Glutamatergic neuron (in vitro differentiated cells): ENCODE data around the gene MGAT4C. TPM values are rescaled to one million over a fixed set of nuclear protein-coding genes. Genes with fewer than 3 reads are reported as not detected.

Source experiments
- DNase-seq: peaks from one replicate; pipeline ENCODE4 v3.0.0; 2022
- H3K27ac Mint-ChIP-seq: one replicate; pipeline ENCODE4 v1.8.0; 2020; ENCODE audit warnings: mild to moderate bottlenecking, mixed read lengths, inconsistent platforms; ENCODE audit not compliant: unreplicated experiment
- H3K27me3 Mint-ChIP-seq: one replicate; pipeline ENCODE4 v1.8.0; 2020; ENCODE audit warnings: mild to moderate bottlenecking, moderate library complexity, mixed read lengths, inconsistent platforms; ENCODE audit not compliant: unreplicated experiment
- H3K36me3 Mint-ChIP-seq: one replicate; pipeline ENCODE4 v1.8.0; 2020; ENCODE audit warnings: mild to moderate bottlenecking, mixed read lengths, inconsistent platforms; ENCODE audit not compliant: unreplicated experiment
- H3K4me1 Mint-ChIP-seq: one replicate; pipeline ENCODE4 v1.8.0; 2020; ENCODE audit warnings: mild to moderate bottlenecking, low read depth, mixed read lengths, inconsistent platforms; ENCODE audit not compliant: unreplicated experiment
- H3K4me3 Mint-ChIP-seq: one replicate; pipeline ENCODE4 v1.8.0; 2020; ENCODE audit warnings: mild to moderate bottlenecking, mixed read lengths, inconsistent platforms; ENCODE audit not compliant: unreplicated experiment
- H3K9me3 Mint-ChIP-seq: one replicate; pipeline ENCODE4 v1.8.0; 2020; ENCODE audit warnings: mild to moderate bottlenecking, moderate library complexity, mixed read lengths, inconsistent platforms; ENCODE audit not compliant: unreplicated experiment
- total RNA-seq: library from RNA; stranded (reverse); fragmentation: NEBNext Ultra II Directional; extraction: Animal tissue kit (Norgen Biotek cat#: 25700); gene quantifications from one replicate; pipeline ENCODE4 v1.2.1, GENCODE V29; 2021; ENCODE audit not compliant: unreplicated experiment
- TF ChIP-seq, protein P1 (sequence below): fragments of 200-600 bp; sonication (generic); IDR thresholded peaks from one replicate; pipeline ENCODE4 v1.5.0; 2021; ENCODE audit not compliant: partially characterized antibody, unreplicated experiment

The MGAT4C gene
- total RNA-seq, 1 donor from 2014 or later: 0.98 TPM

DNA sequence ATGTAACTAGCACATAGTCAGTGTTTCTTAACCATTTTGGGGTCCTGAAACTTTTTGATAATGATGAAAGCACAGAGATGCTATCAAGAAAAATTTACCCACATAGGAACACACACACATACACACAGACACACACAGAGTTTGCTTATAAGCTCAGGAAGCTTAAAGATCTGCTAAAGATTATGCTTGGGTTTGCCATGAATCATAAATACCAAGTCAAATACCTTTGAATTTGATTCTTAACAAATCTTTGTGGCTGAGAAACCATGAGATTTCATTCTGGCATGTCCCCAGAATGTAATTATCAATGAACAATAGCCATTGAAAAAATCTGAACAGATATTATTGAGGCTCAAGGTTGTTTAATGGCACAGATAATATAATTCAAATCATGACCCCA, 292.9 kb downstream of the MGAT4C start:
- Mint-ChIP-seq H3K27ac (no peak overlapping the region), H3K4me3 (no peak overlapping the region), H3K36me3 (no peaks in the 10 kb centered on the region), H3K27me3 (no peaks in the 10 kb centered on the region), H3K9me3 (no peaks in the 10 kb centered on the region), H3K4me1 (no peaks in the 10 kb centered on the region)
- TF ChIP-seq, protein P1, sequence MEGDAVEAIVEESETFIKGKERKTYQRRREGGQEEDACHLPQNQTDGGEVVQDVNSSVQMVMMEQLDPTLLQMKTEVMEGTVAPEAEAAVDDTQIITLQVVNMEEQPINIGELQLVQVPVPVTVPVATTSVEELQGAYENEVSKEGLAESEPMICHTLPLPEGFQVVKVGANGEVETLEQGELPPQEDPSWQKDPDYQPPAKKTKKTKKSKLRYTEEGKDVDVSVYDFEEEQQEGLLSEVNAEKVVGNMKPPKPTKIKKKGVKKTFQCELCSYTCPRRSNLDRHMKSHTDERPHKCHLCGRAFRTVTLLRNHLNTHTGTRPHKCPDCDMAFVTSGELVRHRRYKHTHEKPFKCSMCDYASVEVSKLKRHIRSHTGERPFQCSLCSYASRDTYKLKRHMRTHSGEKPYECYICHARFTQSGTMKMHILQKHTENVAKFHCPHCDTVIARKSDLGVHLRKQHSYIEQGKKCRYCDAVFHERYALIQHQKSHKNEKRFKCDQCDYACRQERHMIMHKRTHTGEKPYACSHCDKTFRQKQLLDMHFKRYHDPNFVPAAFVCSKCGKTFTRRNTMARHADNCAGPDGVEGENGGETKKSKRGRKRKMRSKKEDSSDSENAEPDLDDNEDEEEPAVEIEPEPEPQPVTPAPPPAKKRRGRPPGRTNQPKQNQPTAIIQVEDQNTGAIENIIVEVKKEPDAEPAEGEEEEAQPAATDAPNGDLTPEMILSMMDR: no peak
- no peak for DNase-seq

DNA sequence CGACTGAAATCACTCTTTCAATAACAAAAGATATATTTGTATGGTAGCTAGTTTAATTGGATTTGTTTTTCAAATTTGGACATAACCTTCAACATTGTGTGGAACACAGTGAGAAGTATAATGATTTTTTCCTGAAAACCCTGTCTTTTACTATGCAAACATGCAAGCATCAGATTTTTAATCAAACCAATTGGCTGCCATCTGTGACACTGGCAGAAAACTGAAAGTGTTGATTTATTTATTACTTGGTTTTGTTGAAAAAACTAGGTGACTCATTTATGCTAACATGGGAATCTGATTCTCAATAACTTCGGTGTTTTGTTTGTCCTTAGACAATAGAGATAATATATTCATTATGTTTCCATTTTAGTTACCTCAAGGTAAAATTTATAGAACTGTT, 300.1 kb downstream of the MGAT4C start:
- peaks cover 2% of the 10 kb centered on the region for H3K27me3 Mint-ChIP-seq
- TF ChIP-seq, protein P1: no peak
- H3K36me3 Mint-ChIP-seq: no peaks in the 10 kb centered on the region
- H3K9me3 Mint-ChIP-seq: no peaks in the 10 kb centered on the region
- H3K4me1 Mint-ChIP-seq: no peaks in the 10 kb centered on the region
- no peak for DNase-seq
- no peak overlapping the region for H3K4me3 Mint-ChIP-seq
- H3K27ac Mint-ChIP-seq: no peak overlapping the region

DNA sequence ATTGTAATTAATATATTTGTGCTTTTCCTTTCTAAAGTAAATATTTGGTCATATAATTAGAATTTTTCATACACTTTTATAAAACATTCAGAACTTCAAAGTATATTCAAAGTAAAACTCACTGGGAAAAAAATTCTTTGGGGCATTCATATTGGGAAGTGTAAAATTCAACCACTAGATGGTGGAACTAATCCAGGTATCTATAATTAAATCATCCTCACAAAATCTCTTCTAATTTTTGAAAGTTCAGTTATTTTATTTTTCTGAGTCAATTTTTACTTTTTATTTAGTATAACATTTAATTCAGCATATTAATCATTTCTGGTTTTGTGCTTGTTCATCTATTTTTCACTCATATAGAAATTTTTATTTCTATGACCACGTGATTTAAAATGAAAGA, 301.1 kb downstream of the MGAT4C start:
- Mint-ChIP-seq H3K4me3 (no peak overlapping the region), H3K27me3 (peaks cover 2% of the 10 kb centered on the region), H3K36me3 (no peaks in the 10 kb centered on the region), H3K4me1 (no peaks in the 10 kb centered on the region), H3K9me3 (no peaks in the 10 kb centered on the region), H3K27ac (no peak overlapping the region)
- TF ChIP-seq, protein P1: peak; percentile 44
- DNase-seq: no peak

DNA sequence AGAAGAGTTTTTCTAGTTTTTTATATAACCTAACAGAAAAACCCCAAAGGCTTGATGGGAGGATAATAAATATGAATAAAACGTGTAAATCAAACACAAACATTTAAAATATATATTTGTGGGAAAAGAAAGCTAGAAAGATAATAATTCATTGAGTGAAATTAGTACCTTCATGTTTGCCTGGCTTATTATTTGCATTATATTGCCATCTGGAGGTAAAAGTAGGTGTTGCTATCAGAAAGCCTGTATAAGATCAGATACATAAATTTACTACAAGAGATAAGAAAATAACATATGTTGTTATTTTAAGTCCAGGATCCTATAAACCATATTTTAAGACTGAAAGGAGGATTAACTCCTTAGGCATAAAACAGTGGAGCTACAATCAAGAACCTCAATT, 304.4 kb downstream of the MGAT4C start:
- H3K4me1 Mint-ChIP-seq: no peaks in the 10 kb centered on the region
- H3K4me3 Mint-ChIP-seq: no peak overlapping the region

DNA sequence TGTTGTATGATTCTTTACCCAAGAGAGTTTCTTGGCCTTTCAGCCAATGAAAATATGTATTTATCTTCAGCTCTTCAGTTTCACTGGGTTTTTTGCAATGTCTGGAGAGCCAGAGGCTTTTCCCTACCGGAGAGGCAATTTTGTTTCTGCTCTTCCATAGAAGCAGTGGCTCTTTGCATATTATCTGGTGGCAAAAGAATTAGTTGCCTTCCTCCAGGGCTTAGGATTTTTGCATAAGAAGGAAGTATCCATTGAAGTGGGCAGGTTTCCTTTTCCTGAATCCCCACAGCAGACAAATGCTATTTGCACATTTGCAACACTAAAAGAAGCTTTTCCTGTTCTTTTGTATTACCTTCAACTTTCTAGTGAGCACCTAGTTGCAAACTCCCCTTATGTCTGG, 306.9 kb downstream of the MGAT4C start:
- H3K4me3 Mint-ChIP-seq: no peak overlapping the region

More for the DNA sequence above, 304.4 kb downstream of the MGAT4C start:
- no peaks in the 10 kb centered on the region for H3K36me3 Mint-ChIP-seq
- TF ChIP-seq, protein P1: peak; percentile 28
- DNase-seq: no peak
- no peaks in the 10 kb centered on the region for H3K9me3 Mint-ChIP-seq
- no peak overlapping the region for H3K27ac Mint-ChIP-seq
- peaks cover 2% of the 10 kb centered on the region for H3K27me3 Mint-ChIP-seq

More for the DNA sequence above, 306.9 kb downstream of the MGAT4C start:
- no peaks in the 10 kb centered on the region for H3K9me3 Mint-ChIP-seq
- peaks cover 2% of the 10 kb centered on the region for H3K27me3 Mint-ChIP-seq
- no peak overlapping the region for H3K27ac Mint-ChIP-seq
- no peak for DNase-seq
- no peaks in the 10 kb centered on the region for H3K4me1 Mint-ChIP-seq
- H3K36me3 Mint-ChIP-seq: no peaks in the 10 kb centered on the region
- TF ChIP-seq, protein P1: no peak
